Muscle of leg (tissue), 11 donors: Measurements from ENCODE around the gene CDH26. TPM values are rescaled to one million over a fixed set of nuclear protein-coding genes. Genes with fewer than 3 reads are reported as not detected.

Experiments
- DNase-seq: peaks from one replicate; pipeline ENCODE4 v3.0.0; 2013
- H3K27ac ChIP-seq: one replicate; pipeline ENCODE4 v1.5.1; 2013; ENCODE audit warnings: mild to moderate bottlenecking, low read length, control low read depth
- H3K27me3 ChIP-seq: one replicate; pipeline ENCODE4 v1.6.1; 2013; ENCODE audit warnings: low read length; ENCODE audit not compliant: control insufficient read depth, insufficient read depth
- H3K36me3 ChIP-seq: one replicate; pipeline ENCODE4 v1.6.1; 2013; ENCODE audit warnings: low read length; ENCODE audit not compliant: control insufficient read depth, insufficient read depth
- H3K4me1 ChIP-seq: one replicate; pipeline ENCODE4 v1.6.1; 2013; ENCODE audit warnings: low read length; ENCODE audit not compliant: control insufficient read depth, insufficient read depth
- H3K4me3 ChIP-seq: one replicate; pipeline ENCODE4 v1.5.1; 2013; ENCODE audit warnings: low read length, control low read depth
- H3K9me3 ChIP-seq: replicated peaks from 2 replicates; pipeline ENCODE4 v1.6.1; 2013; ENCODE audit warnings: low read depth, low read length; ENCODE audit not compliant: control insufficient read depth
- WGBS: methylation state at CpG from one replicate; pipeline ENCODE4 v1.1.5; 2013; ENCODE audit warnings: missing lambda C conversion rate; ENCODE audit not compliant: insufficient coverage; 5-methylcytosine and 5-hydroxymethylcytosine counted together
- polyA plus RNA-seq, 8 donors: library from polyadenylated mRNA; unstranded; fragments of 120-200 nt; gene quantifications; one replicate each; pipeline versions ENCODE4 v1.2.1 to v1.2.3, GENCODE V29; 2013; ENCODE audit warnings: inconsistent platforms in 1 of 8, low replicate concordance in 1 of 8; ENCODE audit not compliant: insufficient read length in 8 of 8, insufficient read depth in 1 of 8
- total RNA-seq: library from RNA; stranded (reverse); fragments of 120-200 nt; gene quantifications from one replicate; pipeline ENCODE4 v1.2.4, GENCODE V29; 2013

CDH26 gene
- total and polyA plus RNA-seq, 9 donors, result 0.37 to 1.6 (median 0.56) TPM

GRCh38 chr20:59996108-59996507, 37.9 kb downstream of the CDH26 start:
- Histone ChIP-seq H3K4me1 (peaks cover 28% of the 10 kb centered on the region), H3K4me3 (no peak overlapping the region), H3K36me3 (no peaks in the 10 kb centered on the region), H3K9me3 (no peaks in the 10 kb centered on the region), H3K27me3 (no peaks in the 10 kb centered on the region), H3K27ac (no peak overlapping the region)
- no peak for DNase-seq
- WGBS, result no CpG with 5 or more reads among the region's 1 CpG

GRCh38 chr20:59997896-59998295, 39.7 kb downstream of the CDH26 start:
- no peak for DNase-seq
- 75% methylated on average over 2 of the region's 2 CpGs for WGBS
- peaks cover 30% of the 10 kb centered on the region for H3K4me1 ChIP-seq
- no peak overlapping the region for H3K4me3 ChIP-seq
- H3K36me3 ChIP-seq, result no peaks in the 10 kb centered on the region
- no peak overlapping the region for H3K27ac ChIP-seq
- no peaks in the 10 kb centered on the region for H3K27me3 ChIP-seq
- H3K9me3 ChIP-seq, result no peaks in the 10 kb centered on the region

- H3K9me3 ChIP-seq, result no peaks in the 10 kb centered on the region
- H3K4me3 ChIP-seq, result no peak overlapping the region
- no peaks in the 10 kb centered on the region for H3K36me3 ChIP-seq
- H3K27ac ChIP-seq, result no peak overlapping the region
- no peaks in the 10 kb centered on the region for H3K27me3 ChIP-seq
- H3K4me1 ChIP-seq, result peaks cover 25% of the 10 kb centered on the region
- whole genome bisulfite sequencing, result 65% methylated on average over 2 of the region's 3 CpGs
- no peak for DNase-seq
Observed at GRCh38 chr20:59999502-59999901, 41.3 kb downstream of the CDH26 start.

- Histone ChIP-seq H3K27ac (no peak overlapping the region), H3K27me3 (no peaks in the 10 kb centered on the region), H3K4me3 (no peak overlapping the region), H3K4me1 (peaks cover 17% of the 10 kb centered on the region), H3K9me3 (no peaks in the 10 kb centered on the region), H3K36me3 (no peaks in the 10 kb centered on the region)
- DNase-seq, result no peak
- 69% methylated on average over 2 of the region's 8 CpGs for WGBS
Observed at GRCh38 chr20:60000271-60001042, 42.2 kb downstream of the CDH26 start.

- Histone ChIP-seq H3K4me3 (no peak overlapping the region), H3K4me1 (peaks cover 17% of the 10 kb centered on the region), H3K9me3 (no peaks in the 10 kb centered on the region), H3K36me3 (no peaks in the 10 kb centered on the region), H3K27ac (no peak overlapping the region), H3K27me3 (no peaks in the 10 kb centered on the region)
- 18% methylated on average over 2 of the region's 11 CpGs for WGBS
- DNase-seq, result peak; percentile 44
Observed at GRCh38 chr20:60001108-60001507, 42.9 kb downstream of the CDH26 start.

- Histone ChIP-seq H3K36me3 (no peaks in the 10 kb centered on the region), H3K27ac (no peak overlapping the region), H3K9me3 (no peaks in the 10 kb centered on the region), H3K4me1 (peaks cover 40% of the 10 kb centered on the region), H3K27me3 (no peaks in the 10 kb centered on the region), H3K4me3 (no peak overlapping the region)
- no peak for DNase-seq
- 97% methylated on average over 3 of the region's 4 CpGs for WGBS
Observed at GRCh38 chr20:60003776-60004175, 45.6 kb downstream of the CDH26 start.

- Histone ChIP-seq H3K36me3 (no peaks in the 10 kb centered on the region), H3K27ac (no peak overlapping the region), H3K27me3 (no peaks in the 10 kb centered on the region), H3K4me1 (peaks cover 49% of the 10 kb centered on the region), H3K9me3 (no peaks in the 10 kb centered on the region), H3K4me3 (no peak overlapping the region)
- WGBS, result no CpG with 5 or more reads among the region's 4 CpGs
- DNase-seq, result no peak
Observed at GRCh38 chr20:60006261-60006660, 48.0 kb downstream of the CDH26 start.

GRCh38 chr20:60007464-60007863, 49.2 kb downstream of the CDH26 start:
- Histone ChIP-seq H3K27me3 (no peaks in the 10 kb centered on the region), H3K27ac (no peak overlapping the region), H3K4me3 (no peak overlapping the region), H3K36me3 (no peaks in the 10 kb centered on the region), H3K4me1 (peaks cover 60% of the 10 kb centered on the region), H3K9me3 (no peaks in the 10 kb centered on the region)
- WGBS, result no CpG with 5 or more reads among the region's 2 CpGs
- DNase-seq, result peak; percentile 71

GRCh38 chr20:60008130-60008808, 50.0 kb downstream of the CDH26 start:
- Histone ChIP-seq H3K9me3 (no peaks in the 10 kb centered on the region), H3K4me3 (no peak overlapping the region), H3K27me3 (no peaks in the 10 kb centered on the region), H3K27ac (no peak overlapping the region), H3K36me3 (no peaks in the 10 kb centered on the region), H3K4me1 (peaks cover 60% of the 10 kb centered on the region)
- no peak for DNase-seq
- 37% methylated on average over 2 of the region's 3 CpGs for WGBS

- 91% methylated on average over 7 of the region's 13 CpGs for WGBS
- DNase-seq, result no peak
- no peak overlapping the region for H3K4me3 ChIP-seq
- H3K9me3 ChIP-seq, result no peaks in the 10 kb centered on the region
- H3K27me3 ChIP-seq, result no peaks in the 10 kb centered on the region
- no peaks in the 10 kb centered on the region for H3K36me3 ChIP-seq
- peak overlapping the region; percentile 29 for H3K27ac ChIP-seq
- peaks cover 60% of the 10 kb centered on the region for H3K4me1 ChIP-seq
Observed at GRCh38 chr20:60009318-60009717, 51.1 kb downstream of the CDH26 start.
